Vagina (tissue), 2 donors: ENCODE data around the gene ELFN2.

ENCODE experiments used
- CTCF ChIP-seq, 3 experiments: fragments of 450-650 bp in 2 of 3; fragments of 200-600 bp in 1 of 3; sonication (generic) in 1 of 3; IDR thresholded peaks; one replicate each; pipeline ENCODE4 v1.5.1; 2017 to 2019; ENCODE audit warnings: antibody characterized with exemption in 3 of 3, mild to moderate bottlenecking in 2 of 3, moderate library complexity in 2 of 3
- POLR2A ChIP-seq, 2 donors: fragments of 450-650 bp; IDR thresholded peaks; one replicate each; pipeline ENCODE4 v1.6.1; 2017; ENCODE audit warnings: antibody characterized with exemption in 2 of 2, mild to moderate bottlenecking in 2 of 2, moderate library complexity in 2 of 2
- POLR2AphosphoS5 ChIP-seq, 2 donors: sonication (generic); formaldehyde crosslinking; IDR thresholded peaks; one replicate each; pipeline ENCODE4 v1.9.0; 2017; ENCODE audit warnings: antibody characterized with exemption in 2 of 2, mild to moderate bottlenecking in 2 of 2, low read depth in 1 of 2; ENCODE audit not compliant: insufficient read depth in 1 of 2

- TF ChIP-seq POLR2A (IDR thresholded peaks at IDR 0.05): no peak
- no peak for TF ChIP-seq POLR2AphosphoS5 (IDR thresholded peaks at IDR 0.05; ENCODE audit: insufficient read depth in 1 of 2, low read depth in 1 of 2)
- TF ChIP-seq CTCF (IDR thresholded peaks at IDR 0.05): no peak
Measured at GRCh38 chr22:37331856-37332536, 95.3 kb downstream of the ELFN2 start.
